ENCODE data around the gene MAP4.
A peak's percentile ranks its signal among the peaks of the same experiment; 100 is the strongest.
"Not testable (repeated sequence)": the region's sequence is repeated elsewhere in the genome, so short reads cannot be mapped to it uniquely, and the experiment has no call there.

The MAP4 gene

DNA sequence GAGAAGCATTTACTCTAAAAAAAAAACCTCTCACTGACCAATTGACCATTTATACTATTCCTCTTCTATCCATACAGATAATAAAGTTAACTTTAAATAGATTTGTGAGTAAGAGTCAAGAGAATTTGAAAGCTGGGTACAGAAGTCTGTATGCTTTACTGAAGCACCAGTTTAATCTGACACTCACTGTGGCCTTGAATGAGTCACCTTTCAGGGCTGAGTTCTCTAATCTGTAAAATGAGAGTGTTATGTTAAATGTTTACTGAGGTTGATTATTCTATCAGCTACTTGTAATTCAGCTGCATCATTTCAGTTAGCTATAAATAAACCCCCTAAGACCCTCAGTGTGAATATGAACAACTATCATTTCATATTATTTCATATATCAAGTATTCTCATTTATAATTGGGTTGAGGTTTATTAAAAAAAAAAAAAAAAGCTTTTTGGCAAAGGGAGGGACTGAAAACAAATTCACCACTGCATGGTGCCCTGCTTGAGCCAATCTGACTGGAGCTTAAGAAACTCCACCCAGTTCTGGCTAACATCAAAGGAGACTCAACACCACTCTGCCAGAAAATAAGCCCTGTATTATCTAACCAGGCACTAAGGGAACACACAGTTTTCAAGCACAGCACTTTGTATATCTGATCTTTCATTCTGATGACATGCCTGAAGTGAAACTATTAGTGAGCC lies 2.8 kb downstream of the MAP4 start:
- DNase-seq, result no peak

DNA sequence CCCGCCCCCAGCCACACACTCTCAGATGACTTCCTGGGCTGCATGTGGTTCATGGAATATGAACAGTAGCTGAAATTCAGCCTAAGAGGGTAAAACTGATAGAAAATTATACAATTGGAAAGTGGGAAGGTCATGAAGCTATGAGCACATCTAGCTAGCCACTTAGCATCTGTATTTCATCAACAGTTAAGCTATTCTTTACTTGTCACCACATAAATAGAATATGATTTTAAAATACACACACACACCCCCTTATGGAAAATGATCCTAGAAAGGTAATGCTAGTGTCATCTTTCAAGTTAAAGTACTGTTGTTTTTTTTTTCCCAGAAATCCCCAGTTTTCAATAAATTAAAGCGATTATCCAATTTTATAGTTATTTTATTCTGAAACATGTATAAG lies 3.6 kb downstream of the MAP4 start:
- no peak for DNase-seq

DNA sequence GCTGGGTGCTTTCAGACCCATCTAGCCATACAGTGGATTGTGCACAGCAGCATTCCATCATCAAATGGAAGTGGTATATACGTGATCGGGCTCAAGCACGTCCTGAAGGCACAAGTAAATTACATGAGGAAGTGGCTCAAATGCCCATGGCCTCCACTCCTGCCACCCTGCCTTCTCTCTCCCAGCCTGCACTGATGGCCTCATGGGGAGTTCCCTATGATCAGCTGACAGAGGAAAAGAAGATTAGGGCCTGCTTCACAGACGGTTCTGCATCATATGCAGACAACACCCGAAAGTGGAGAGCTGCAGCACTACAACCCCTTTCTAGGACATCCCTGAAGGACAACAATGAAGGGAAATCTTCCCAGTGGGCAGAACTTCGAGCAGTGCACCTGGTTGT lies 8.2 kb downstream of the MAP4 start:
- DNase-seq, result not testable (repeated sequence)

DNA sequence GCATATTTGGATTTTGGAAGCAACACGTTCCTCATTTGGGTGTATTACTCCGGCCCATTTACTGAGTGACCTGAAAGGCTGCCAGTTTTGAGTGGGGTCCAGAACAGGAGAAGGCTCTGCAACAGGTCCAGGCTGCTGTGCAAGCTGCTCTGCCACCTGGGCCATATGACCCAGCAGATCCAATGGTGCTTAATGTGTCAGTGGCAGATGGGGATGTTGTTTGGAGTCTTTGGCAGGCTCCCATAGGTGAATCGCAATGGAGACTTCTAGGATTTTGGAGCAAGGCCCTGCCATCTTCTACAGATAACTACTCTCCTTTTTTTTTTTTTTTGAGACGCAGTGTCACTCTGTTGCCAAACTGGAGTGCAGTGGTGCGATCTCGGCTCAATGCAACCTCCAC lies 8.9 kb downstream of the MAP4 start:
- not testable (repeated sequence) for DNase-seq

DNA sequence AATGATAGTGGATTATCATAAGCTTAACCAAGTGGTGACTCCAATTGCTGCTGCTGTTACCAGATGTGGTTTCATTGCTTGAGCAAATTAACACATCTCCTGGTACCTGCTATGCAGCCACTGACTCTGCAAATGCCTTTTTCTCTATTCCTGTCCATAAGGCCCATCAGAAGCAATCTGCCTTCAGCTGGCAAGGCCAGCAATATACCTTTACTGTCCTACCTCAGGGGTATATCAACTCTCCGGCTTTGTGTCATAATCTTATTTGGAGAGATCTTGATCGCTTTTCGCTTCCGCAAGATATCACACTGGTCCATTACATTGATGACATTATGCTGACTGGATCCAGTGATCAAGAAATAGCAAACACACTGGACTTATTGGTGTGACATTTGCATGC lies 9.4 kb downstream of the MAP4 start:
- not testable (repeated sequence) for DNase-seq

DNA sequence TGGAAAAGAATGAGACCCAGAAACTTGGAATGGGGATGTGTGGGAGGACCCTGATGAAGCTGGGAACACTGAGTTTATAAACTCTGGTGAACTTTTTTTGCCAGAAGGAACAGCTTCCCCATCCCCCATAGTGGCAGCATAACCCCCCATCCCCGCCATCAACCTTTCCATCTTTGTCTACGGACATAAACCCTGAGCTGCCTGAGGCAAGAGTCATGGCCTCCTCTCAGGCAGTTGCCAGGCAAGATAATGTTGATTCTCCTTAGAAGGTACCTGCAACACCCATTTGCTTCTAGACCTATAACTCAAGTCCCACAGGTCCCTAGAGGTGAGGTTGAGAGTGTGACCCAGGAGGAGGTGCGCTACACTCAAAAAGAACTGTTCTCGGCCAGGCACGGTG lies 11.5 kb downstream of the MAP4 start:
- DNase-seq, result no peak

DNA sequence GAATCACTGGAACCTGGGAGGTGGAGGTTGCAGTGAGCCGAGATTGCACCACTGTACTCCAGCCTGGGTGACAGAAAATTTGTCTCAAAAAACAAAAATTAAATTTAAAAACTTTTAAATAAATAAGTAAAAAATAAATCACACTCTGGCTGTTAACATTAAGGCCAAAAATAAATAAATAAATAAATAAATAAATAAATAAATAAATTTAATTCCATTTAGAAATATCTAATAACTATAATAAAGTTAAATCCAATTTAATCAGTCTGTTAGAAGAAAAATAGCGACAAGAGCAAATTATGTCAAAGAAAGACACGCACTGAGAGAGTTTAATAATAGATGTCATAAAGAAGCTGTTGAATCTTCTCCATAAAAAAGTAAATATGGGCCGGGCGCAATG lies 13.4 kb downstream of the MAP4 start:
- DNase-seq, result no peak

DNA sequence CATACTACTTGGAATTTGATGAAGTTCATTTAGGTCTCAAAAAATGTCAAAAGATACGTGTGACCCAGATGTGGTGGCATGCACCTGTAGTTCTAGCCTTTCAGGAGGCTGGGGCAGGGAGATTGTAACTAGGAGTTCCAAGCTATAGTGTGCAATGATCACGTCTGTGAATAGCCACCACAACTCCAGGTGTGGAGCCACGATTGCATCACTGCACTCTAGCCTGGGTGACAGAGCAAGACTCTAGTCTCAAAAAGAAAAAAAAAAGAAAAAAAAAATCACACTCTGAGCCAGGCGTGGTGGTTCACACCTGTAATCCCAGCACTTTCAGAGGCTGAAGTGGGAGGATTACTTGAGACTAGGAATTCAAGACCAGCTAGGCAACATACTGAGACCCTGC lies 14.2 kb downstream of the MAP4 start:
- DNase-seq, result no peak

DNA sequence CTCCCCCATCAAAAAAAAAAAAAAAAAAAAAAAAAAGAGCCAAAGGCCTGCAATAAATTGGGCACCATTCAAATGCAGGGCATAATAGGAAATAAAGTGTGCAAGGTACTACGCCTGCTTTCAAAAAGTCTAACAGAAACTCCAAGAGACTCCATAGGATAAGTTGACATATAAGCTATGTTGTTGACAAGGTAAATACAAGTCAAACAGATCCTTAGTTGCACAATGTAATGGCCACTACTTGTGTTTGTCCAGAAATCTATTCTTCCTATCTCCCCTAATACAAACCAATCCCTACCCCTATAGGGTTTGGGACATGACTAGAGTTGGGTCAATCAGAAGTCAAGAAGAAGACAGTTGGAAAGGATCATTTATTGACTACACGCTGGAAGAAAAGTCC lies 16.0 kb downstream of the MAP4 start:
- DNase-seq, result no peak

DNA sequence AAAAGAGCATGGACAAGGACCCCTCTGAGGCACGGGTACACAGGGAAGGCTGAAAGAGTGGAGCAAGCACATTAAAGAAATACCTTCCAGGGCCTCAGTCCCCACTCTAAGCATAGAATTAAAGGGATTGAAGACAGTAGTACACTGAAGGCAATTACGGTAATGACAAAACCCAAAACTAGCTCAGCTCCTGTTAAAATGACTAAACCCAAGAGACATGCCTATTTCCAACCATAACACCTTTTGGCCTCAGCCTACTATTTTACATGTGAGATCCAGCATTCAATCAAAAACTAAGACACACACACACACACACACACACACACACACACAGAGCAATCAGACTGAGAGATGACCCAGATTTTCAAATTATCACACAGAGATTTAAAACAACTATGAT lies 19.8 kb downstream of the MAP4 start:
- no peak for DNase-seq

DNA sequence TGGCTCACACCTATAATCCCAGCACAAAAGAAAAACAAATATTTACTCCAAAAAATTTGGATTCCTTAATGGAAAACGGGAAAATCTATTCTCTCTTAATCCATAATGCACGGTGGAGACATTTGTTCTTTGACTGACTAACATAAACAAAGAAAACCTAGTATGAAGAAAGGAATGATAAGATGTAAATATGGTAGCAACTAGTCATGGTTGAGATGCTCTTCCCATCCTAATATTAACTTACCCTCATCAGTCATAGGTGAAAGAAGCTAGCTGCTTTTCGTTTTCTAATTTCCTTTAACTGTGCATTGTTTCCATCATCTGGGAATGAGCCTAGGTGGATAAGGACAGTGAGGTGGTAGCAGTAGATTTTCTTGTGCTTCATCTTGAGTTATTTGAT lies 22.0 kb downstream of the MAP4 start:
- no peak for DNase-seq

DNA sequence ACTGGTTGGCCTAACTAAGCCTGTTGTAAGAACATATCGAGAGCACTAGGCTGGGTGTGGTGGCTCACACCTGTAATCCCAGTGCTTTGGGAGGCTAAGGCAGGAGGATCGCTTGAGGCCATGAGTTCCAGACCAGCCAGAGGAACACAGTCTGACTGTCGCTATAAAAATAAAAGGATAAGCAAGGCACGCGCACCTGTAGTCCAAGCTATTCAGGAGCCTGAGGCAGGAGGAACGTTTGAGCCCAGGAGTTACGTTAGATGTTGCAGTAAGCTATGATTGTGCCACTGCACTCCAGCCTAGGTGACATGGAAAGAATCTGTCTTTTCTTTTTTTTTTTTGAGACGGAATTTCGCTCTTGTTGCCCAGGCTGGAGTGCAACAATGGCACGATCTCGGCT lies 24.9 kb downstream of the MAP4 start:
- DNase-seq, result no peak

DNA sequence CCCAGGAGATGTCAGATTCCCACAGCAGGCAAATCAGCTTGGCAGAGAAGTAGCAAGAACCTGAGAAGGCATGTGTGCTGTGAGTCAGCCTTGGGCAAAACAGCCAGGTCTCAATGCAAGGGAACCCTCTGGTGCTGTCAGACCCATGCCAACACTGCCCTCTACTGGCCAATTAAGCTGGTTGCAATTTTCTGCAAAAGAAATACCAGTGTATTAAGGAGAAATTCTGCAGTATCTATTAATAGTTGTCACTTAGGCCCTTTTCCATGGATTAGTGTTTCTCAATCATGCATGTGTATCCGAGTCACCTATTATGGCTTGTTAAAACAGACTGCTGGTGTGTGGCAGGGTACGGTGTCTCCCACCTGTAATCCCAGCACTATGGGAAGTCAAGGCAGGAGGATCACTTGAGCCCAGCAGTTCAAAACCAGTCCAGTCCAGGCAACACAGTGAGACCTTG lies 26.2 kb downstream of the MAP4 start:
- DNase-seq, result peak; percentile 53

DNA sequence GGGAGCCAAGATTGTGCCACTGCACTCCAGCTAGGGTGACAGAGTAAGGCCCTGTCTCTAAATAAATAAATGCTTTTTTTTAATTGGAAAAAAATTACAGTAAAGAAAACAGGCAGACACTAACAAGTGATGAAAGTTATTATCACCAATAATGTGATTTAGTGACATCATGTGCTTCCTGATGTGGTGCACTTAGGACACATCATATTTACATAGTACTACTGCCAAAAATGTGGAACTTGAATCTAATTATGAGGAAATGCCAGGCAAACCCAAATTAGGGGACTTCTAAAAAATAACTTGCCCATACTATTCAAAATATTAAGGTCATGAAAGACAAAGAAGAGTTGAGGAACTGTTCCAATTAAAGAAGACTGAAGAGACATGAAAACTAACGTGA lies 30.8 kb downstream of the MAP4 start:
- no peak for DNase-seq

DNA sequence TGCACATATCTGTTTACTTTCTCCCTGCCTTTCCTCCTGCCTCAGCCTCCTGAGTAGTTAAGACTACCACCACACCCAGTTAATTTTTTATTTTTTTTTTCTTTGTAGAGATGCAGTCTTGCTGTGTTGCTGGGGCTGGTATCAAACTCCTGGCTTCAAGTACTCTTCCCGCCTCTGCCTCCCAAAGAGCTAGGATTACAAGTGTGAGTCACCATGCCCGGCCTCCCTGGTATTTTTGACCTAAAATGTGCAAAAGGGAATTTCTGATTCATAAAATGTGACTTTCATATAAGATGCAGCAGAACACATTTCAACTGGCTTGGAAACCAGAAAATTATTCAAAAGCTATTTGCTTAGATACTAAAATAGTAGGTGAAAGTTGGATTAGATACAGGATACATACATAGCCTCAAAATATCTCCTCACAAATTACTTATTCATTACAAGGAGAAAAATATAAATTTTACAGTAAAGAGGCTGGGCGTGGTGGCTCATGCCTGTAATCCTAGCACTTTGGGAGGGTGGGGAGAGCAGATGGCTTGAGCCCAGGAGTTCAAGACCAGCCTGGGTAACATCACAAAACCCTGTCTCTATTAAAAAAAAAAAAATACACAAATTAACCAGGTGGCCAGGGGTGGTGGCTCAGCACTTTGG lies 32.0 kb downstream of the MAP4 start:
- DNase-seq, result no peak

DNA sequence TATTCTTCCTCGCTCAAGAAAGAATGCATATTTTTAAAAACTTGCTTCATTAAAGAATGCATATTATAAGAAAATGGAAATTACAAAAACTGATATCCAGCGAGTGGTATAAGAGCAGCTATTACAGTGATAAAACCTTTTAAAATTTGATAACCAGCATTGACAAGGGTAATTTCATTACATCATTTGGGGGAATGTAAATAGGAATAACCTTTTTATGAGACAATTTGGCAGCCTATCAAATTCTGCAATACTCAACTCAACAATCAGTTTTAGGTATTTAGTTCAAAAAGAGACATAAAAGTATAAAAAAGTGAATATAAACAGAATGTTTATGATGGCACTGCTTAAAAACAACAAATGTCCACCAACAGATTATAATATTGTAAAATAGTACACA lies 35.4 kb downstream of the MAP4 start:
- no peak for DNase-seq

DNA sequence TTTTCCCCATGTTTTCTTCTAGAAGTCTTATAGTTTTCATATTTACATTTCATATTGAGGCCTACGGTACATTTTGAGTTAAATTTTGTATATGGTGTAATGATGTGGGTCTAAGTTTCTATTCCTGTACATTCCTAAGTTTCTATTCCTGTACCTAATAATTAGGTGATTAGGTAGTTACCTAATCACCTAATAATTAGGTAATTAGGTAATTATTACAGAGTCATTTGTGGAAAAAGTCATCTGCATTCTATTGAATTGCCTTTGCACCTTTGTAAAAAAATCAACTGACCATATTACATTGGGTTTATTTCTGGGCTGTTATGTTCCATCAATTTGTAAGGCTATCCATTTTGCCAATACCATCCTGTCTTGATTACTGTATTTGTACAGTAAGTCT lies 37.1 kb downstream of the MAP4 start:
- DNase-seq, result no peak

DNA sequence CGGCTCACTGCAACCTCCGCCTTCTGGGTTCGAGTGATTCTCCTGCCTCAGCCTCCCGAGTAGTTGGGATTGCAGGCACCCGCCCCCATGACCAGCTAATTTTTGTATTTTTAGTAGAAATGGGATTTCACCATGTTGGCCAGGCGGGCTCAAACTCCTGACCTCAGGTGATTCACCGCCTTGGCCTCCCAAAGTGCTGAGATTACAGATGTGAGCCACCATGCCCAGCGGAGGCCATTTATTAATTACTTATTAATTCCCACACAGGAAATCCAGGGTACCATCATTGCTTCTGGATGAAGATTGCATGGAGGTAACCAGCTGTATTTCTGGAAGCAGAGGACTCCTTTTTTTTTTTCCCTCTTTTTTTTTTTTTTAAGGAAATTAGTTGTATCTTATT lies 37.8 kb downstream of the MAP4 start:
- no peak for DNase-seq

DNA sequence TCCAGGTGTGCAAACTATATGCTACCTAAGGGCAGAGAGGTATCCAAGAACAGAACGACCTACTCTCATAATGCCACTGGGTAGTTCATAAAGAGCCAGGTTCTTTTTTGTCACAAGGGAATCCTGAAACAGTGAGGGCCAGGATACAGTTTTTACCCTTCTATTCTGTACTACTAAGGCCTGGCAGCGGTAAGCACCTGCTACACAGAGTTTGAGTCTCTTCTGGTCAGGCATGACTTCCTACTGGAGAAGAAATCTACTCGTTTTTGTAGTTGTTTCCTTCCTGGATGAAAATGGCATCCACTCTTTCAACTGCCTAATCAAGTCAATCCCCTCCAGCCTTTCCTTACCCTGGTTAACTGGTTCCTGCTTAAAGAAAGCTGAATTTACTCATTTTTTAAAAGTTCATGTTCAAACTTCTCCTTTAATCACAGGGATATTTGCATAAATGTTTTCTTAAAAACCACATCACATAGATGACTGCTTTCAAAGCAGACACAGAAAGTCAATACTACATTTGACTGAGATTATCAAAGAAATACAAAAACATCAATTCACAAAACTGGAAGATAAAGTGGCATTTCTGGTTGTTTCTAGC lies 40.0 kb downstream of the MAP4 start:
- DNase-seq, result no peak

DNA sequence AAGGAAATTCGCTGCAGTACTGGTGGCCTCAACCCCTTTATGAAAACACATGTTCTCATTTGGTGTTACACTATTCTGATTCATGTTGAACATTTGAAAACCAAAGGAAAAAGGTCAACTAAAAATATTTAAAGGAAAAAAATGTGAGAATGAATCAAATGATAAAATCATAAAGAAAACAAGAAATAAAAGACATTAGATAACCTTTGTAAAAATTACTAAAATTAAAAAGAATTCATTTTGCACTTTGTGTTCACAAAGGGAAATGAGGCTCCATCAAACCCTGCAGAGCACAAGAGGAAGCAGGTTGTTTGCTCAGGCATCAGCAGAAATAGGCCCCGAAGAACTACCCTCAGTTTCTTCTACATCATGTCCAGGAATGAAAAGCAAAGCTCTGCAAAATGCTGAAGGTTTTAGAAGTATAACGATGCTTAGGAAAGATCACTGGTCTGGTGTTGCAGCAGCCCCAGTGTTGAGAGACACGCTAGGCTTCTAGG lies 41.2 kb downstream of the MAP4 start:
- DNase-seq, result no peak

DNA sequence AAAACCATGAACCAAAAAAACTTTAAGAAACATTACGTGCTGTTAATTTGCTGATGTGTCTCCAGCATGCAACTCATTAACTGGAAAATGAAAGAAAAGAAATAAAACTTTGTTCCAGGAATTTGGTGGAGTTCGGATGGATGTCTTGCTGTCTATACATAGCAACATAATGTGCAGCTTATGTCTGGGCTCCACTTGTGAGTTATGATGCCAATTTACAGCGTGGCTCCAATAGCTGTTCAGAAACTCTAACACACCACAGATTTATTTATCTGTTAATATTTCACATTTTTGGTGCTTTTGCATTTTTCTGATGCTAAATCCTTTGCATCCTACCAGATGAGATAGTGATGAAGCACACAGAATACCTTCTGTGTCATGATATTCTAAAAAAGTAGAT lies 45.1 kb downstream of the MAP4 start:
- no peak for DNase-seq

DNA sequence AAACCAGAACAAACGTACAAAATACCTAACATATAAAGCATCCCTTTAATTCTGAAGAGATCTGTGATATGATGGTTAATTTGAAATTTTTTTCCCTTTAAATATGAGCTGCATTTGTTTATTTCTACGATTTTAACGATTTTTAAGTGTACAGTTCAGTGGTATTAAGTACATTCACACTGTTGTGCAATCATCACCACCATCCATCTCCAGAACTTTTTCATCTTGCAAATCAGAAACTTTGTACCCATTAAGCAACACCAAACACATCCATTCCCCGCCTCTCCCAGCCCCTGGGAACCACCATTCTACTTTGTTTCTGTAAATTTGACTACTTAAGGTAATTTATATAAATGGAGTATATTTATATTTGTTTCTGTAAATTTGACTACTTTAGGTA lies 51.5 kb downstream of the MAP4 start:
- no peak for DNase-seq

DNA sequence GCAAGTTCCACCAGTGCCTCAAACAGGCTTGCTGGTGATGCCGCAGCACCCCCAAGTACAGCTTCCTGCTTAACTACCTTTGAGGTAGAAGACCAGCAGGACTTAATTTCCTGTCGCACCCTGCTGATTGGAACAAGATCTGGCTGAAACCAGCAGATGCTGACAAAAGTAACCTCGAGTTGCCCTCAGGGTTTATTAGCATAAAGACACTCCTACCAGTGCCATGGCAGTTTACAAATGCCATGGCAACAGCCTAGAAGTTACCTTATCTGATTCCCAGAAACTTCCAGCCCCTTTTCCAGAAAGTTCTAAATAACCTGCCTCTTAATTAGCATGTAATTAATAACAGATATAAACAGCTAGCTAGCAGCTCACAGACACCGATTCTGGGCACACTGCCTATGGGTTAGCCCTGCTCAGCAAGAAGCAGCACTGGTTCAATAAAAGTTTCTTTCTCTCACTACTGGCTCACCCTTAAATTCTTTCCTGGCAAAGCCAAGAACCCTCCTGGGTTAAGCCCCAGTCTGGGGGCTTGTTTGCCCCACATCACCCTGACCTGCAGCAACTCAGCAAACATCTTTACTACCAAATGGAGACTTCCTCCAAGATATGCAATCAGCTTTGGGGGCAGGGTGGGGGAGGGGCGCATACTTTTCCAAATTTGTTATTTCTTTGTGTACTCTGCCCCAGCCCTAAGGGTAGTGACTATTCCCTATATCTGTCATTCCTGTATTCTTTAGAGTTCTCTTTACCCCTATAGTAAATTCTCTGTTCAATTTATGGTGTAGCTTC lies 54.2 kb downstream of the MAP4 start:
- DNase-seq, result no peak

DNA sequence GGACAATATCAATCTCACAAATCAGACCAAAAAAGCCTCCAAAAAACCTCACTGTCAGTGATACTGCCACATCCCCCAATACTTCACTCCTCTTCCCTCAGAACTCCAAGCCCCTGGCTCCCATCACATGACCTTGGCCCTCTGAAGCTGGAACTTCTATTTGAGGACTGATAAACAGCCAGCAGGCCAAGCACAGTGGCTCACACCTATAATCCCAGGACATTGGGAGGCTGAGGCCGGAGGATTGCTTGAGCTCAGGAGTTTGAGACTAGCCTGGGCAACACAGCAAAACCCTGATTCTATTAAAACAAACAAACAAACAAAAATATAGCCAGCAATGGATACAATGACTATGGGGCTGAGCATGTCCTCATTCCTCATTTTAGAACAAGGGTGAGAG lies 55.2 kb downstream of the MAP4 start:
- no peak for DNase-seq

Measured in NCI-H510A treated with DMSO at 0.1 percent for 48 hours (cell line).